Cerebellar nuclear complex (tissue), 1 donor: ENCODE measurements around the gene POLA2.
A peak's percentile ranks its signal among the peaks of the same experiment; 100 is the strongest.
"Not testable (repeated sequence)": the region's sequence is repeated elsewhere in the genome, so short reads cannot be mapped to it uniquely, and the experiment has no call there.

Experiments
- DNase-seq, 2 experiments: peaks; one replicate each; lab custom pipeline; 2025; lab: John Stamatoyannopoulos, UW

POLA2 gene

DNA sequence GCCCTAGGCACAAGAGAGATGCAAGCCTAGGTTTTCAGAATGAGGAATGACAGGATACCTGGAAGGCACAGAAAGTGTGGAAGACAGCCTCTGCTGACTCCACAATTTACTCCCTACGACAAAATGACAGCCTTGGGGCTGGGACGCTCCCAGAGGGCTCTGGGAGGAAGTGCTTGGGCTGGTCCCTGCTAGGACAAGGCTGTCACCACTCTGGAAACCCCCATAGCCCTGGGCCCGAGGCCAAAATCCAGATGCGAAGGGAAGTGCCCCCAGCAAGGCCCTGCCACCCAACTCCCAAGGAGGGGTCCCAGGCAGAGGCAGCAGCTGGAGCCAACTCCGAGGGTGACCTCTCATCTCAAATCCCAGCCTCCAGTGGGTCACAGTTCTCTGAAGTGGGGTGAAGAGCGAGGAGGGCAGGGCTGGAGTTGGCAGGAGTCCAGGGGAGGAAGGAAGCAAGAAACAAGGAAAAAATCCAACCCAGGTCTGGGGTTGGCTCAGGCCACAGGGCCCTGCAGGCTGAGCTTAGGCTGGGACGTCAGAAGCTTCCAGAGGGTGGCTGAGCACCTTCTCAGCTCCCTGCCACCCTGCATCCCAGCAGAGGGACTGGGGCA, 46.6 kb downstream of the POLA2 start:
- DNase-seq = no peak

DNA sequence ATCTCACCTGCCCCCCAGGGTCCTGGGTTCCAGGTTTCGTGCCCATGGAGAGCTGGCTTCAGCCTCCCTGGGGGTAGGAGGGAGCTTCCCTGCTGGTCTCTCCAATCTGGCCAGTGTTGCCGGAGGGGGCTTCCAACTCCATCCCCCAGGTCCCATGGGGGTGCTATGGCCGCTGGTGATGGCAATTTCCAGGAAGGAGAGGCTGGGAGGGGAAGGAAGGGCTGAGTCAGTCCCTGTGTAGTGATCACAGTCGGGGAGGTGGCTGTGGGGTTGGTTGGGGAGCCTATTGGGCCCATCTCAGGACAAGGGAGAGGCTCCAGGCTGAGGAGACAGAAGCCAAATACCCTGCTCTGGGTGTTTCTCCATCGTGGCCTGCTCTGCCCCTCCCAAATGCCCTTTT, 47.2 kb downstream of the POLA2 start:
- DNase-seq = no peak

DNA sequence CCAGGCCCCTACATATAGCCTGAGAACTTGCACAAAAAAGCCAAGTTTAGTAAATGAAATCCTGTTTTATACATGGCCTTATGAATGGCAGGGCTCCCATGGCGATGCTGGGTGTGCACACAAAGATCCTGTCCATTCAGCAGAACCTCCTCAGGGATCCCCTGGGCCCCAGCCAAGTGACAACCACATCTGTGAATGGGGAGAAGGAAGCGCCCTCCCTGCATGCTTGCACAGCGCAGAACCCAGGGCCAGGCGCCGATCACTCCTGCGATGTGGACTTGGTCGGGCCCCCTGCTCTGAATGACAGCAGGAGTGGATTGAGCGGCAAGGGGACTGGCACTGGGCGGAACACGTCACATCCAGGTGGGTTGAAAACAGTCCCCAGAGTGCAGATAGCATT, 48.5 kb downstream of the POLA2 start:
- no peak for DNase-seq

DNA sequence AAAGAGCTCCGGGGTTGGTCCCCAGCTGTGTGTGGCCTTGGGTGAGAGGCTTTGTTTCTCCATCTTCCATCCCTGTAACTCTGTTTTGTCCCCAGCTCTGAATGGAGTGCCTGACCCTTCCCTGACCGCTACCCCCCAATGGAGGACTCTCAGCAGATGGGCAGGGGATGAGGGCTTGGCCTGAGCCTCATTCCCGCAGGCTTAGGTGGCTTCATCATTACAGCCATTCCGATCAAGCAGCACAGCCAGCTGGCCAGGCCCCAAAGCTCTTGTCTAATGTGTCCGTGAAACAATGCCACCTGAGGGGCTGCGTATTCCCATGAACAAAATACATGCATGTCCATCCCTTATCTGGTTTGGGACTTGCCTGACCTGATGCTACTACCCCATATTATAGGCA, 49.0 kb downstream of the POLA2 start:
- no peak for DNase-seq

DNA sequence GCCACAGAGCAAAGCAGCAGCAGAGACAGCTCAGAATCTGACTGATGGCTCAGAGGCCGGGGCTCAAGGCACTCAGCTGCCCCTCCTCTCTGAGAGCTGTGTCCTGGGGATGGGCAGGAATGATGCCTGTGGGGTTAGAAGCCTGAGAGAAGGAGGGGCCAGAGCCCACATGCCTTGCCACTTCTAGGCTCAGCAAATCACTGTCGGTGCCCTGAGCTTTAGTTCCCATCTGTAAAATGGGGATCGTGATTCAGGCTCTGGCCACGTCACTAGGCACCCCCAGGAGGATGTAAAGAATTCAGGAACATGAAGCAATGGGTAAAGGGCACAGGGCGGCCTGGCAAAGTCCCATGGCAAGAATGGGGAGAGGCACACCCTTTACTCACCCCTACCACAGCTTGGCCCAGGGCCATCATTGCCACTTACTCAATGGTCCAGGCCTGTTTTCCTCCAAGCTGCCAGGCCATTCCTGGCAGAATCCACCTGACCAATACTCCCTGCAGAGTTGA, 49.5 kb downstream of the POLA2 start:
- no peak for DNase-seq

DNA sequence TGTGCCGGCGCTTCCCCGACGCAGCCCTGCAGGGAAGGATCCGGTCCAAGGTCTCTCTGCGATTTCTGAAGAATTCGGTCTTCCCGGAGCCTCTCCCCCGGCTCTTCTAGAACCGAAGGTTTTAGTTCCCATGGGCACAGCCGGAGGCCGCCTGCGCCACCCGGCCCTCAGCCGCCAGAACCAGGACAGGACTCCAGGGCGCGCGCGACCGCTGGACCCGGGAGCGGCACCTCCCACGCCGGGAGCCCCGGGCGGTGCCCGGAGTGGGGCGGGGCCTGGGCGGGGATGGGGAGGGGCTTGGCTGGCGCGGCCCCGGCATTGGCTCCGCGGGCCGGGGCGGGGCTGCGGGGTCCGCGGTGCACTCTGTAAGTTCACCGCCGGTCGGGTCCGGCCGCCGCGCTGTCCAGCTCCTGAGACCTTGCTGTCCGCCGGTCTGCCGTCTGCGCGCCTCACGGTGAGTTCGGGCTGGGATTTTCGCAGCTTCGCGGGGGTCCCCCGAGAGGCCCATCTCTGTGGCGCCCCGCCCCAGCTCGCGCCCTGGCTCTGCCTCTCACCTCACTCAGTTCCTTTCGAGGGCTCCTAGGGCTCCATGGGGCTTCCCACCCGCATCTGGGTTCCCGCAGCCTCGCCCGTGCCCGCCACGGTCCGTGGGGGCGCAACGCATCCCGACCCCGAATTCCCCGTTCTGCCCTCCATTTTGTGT, 52.9 kb downstream of the POLA2 start, which contains the start of gene CDC42EP2:
CDC42EP2 (plus strand) TSS at position 366 of the 703 bp plus-strand sequence. CDS start 6,033 bp downstream, outside the sequence.
- no peak for DNase-seq

DNA sequence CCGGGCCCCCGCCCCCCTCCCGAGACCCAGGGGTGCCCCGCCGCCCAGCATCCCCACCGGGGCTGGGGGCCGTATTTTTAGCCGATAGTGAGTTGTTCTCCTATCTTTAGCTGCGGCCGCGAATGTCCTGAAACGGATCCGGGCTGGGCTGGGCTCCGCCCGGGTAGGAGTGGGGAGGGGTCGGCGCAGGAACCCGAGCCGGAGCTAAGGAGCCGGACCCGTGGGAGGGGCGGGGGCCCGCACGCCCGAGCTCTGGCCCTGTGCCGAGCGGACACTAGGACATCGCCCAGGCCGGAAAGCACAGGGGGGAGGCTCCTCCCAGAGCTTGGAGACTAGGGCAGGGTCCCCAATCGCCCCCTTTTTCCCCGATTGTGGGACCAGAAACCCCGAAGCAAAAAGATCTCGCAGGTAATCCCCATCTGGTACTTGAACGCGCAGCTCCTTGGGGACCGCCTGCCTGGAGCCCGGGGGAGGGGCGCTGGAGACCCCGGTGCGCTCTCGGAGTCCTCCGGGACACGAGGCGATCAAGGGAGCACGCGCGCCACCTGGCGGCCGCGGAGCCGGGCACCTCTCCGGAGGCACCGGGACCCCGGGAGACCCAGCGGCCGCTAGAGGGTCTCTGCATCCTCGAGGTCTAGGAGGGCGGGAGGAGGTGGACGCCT, 53.6 kb downstream of the POLA2 start:
- no peak for DNase-seq

DNA sequence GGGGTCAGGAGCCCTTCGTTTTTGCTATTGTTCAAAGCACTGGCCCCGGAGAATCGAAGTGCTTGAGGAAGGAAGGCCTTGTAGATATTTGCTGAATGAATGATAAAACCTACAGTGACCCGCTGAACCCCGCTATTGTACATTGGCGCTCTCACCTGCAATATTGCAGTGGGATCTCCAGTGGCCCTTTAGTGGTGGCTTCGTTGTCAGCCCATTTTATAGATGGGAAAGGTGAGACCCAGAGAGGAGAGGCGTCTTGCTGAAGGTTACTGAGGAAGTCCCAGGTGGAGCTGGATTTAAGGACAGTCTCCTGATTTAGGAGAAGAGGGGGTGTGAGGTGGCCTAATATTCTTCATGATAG, 54.1 kb downstream of the POLA2 start:
- DNase-seq = no peak

DNA sequence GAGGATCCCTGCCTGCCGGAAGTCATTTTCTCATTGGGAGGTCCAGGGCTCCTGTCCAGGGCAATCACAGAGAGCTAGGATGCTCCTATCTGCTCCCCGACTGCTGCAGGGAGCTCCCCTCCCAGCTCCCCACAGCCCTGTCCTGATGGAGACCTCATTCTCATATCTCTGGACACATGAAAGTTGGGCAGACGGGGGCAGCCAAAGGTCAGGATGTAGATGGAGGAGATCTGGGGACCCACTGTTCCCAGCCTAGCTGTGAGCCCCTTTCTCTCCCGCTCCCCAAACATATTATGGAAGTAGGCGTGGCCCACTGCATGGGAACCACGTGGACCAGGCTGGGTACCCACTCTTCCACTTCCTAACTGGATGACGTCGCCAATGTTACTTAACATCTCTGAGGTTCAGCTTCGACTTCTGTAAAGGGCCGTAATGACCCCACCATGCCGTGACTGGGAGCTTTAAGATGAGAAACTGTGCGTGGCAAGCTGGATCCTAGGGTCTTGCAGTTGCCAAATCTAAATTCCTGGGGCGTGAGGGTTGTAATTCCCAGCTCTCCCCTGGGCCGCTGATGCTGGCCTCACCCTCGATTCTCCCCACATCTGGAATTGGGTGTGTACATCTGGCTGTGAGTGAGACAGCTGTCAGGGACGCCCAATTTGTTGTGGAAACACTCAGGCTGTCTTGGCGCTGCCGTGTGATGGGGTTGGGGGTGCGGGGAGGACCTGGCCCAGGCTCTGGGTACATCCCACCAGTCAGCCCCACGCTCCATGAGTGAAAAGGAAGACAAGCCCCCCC, 54.7 kb downstream of the POLA2 start:
- no peak for DNase-seq

DNA sequence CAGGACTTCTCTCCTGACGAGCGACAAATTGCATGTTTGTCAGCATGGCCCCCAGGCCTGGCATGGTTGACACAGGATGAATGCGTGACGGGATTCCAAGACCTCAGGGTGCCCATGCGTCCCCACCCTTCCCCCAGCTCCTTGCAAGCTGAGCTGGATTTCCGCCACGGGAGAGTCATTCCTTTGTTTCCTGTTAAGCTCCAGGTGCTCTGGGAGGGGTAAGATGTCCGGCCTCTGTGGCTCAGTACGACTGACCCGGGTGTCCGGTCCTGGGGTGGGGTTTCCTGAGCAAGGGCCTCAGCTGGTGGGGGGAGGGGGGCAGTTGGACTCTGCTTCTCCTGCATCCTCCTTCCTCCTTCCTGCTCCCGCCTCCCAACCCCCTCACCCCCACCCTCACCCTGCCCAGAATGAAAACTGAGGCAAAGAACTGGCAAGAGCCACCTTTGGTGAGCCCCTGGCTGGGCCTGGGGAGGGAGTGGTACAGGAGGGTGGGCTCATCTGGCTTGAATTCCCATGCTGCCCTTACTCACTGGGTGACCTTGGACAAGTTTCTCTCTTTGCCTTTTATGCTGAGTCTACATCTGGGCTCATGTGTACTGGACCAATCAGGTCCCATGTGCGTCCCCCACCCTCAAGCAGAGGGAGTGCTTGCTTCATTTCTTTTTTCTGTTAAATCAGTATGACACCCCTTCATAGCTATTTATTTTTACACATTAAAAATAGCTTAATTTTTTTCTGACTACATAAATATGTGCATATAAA, 55.4 kb downstream of the POLA2 start:
- no peak for DNase-seq

DNA sequence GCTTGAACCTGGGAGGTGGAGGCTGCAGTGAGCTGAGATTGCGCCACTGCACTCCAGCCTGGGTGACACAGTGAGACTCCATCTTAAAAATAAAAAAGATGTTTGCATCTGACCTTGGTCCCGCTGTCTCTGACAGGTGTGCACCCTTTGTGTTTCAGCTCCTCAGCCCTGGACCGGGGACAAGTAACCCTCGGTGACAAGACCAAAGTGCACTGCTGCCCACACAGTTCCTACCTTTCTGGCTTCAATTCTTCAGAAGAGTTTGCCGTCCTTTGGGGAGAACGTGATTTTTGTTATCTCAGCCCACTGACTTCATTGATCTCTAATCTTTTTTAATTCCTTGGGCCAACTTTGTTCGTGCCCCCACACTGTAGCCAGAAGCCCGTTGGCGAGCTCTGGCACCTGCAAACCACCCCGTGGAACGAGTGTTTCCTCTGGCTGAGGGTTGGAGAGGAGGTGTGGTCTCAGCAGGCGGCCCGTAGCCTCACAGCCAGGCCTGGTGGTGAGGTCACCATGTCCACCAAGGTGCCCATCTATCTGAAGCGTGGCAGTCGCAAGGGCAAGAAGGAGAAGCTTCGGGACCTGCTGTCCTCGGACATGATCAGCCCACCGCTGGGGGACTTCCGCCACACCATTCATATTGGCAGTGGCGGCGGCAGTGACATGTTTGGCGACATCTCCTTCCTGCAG, 58.8 kb downstream of the POLA2 start:
- DNase-seq = no peak

DNA sequence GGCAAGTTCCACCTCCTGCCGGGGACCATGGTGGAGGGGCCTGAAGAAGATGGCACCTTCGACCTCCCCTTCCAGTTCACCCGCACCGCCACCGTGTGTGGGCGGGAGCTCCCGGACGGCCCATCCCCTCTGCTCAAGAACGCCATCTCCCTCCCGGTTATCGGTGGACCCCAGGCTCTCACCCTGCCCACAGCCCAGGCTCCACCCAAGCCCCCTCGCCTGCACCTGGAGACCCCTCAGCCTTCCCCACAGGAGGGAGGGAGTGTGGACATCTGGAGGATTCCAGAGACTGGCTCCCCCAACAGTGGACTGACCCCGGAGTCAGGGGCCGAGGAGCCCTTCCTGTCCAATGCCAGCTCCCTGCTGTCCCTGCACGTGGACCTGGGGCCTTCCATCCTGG, 59.3 kb downstream of the POLA2 start:
- no peak for DNase-seq

DNA sequence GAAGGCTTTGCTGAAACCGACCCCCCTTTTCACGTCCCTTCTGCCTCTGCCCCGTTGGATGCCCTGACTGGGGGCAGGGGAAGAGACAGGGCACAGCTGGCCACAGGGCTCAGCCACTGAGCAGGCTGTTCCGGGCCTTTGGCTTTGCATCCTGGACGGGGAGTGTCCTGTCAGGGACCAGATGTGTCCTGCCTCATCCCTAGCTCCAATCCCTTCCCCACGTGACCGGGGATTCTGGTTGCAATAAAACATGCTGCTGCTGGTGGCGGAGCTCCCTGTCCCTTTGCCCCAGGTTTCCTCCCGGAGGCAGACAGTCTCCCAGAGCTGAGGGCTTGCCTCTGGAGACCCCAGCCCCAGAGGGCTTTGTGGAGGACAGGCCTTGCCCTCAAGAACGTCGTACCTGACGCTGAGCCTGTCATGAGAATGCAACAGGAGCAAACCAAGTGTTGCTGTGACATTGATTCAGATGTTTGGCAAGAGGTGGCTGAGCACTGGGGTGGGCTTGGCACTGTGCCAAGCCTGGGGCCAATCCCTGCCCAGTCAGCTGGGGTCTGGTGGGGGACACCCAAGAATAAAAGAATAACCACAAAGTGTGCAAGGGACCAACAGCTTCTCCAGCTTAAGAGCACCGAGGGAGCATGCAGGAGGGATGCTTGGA, 60.2 kb downstream of the POLA2 start:
- no peak for DNase-seq

DNA sequence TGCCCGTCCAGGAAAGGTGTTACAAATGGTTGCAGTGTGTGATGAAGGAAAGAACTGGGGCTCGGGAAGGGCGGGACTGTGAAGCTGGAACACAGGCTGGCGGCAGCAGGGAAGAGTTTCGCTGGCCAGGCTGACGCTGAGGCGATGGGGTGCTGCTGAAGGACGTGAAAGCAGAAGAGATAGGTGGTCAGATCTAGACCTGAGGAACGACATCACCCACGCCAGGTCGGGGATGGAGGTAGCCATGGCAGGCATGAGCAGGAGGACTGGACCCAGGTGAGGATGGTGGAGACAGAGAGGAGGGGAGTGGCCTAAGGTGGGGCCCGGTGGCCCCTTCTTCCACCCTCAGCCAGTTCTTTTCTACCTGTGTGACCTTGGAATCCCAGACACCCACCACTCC, 62.1 kb downstream of the POLA2 start:
- no peak for DNase-seq

DNA sequence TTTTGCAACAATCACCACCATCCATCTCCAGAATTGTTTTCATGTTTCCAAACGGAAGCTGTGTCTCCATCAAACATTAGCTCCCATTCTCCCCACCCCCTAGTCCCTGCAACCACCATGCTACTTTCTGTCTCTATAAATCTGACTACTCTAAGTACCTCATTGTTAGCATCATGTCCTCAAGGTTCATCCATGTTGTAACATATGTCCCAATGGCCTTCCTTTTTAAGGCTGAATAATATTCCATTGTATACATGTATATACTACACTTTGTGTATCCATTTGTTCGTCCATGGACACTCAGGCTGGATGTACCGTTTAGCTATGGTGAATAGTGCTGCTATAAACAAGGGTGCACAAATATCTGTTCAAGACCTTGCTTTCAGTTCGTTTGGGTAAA, 63.7 kb downstream of the POLA2 start:
- no peak for DNase-seq

DNA sequence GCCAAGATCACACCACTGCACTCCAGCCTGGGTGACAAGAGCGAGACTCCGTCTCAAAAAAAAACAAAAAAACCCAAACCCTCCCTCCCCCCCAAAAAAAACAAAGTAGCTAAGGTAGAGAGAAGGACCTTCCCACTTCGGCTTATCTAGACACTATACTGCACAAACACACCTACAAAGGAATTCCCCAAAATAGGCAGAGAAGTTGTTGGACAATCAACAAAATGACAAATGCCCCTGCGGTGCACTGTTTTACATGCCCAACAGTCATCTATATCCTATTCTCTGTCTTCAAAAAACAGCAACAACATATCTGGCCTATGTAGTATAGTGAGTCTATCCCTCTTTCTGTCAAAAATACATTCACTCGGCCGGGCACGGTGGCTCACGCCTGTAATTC, 65.3 kb downstream of the POLA2 start:
- DNase-seq = no peak

DNA sequence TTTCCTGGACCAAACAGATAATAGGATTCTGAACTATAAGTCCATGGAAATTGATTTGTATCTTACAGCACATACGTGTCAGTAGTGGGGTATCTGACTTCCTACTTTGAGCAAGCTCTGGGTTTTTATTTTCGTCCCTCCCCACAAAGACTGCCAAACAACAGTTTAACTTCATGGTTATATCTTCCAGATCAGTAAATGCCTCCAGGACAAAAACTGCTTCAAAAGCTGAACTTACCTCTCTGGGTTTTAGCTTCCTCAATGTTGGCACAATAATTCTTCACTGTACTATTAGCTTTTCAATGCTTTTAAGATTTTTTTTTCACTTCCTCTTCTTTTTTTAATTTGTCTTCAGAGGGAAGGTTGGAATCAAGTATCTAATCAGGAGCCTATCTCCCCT, 67.7 kb downstream of the POLA2 start:
- no peak for DNase-seq

DNA sequence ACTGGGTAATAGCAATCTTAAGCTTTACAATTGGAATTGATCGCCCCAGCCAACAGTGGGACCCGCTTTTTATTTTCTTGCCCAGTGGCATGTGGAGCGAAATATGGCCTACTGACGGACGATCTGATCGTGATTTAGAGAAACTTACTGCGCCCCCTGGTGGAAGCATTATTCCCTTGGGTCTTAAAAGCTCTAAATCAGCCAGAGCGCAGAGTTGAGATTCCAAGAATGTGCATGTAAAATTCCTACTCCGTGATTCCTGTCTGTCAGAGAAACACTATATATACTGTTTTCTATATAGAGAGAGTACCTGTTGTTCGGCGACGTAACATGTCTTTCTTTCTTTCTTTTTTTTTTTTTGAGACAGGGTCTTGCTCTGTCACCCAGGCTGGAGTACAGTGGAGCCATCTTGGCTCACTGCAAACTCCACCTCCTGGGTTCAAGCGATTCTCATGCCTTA, 68.2 kb downstream of the POLA2 start:
- peak in 1 of 2 experiments; percentile 44 for DNase-seq

DNA sequence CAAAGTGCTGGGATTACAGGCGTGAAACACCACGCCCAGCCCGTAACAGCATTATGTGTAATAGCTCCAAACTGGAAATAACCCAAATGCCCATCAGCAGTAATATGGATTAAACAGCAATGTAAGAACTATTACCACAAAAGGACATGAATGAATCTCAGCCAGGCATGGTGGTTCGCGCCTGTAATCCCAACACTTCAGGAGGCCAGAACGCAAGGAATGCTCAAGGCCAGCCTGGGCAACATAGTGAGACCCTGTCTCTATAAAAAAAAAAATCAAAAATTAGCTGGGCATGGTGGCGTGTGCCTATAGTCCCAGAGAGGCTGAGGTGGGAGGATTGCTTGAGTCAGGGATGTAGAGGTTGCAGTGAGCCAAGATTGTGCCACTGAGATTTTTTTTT, 68.8 kb downstream of the POLA2 start:
- DNase-seq = no peak

DNA sequence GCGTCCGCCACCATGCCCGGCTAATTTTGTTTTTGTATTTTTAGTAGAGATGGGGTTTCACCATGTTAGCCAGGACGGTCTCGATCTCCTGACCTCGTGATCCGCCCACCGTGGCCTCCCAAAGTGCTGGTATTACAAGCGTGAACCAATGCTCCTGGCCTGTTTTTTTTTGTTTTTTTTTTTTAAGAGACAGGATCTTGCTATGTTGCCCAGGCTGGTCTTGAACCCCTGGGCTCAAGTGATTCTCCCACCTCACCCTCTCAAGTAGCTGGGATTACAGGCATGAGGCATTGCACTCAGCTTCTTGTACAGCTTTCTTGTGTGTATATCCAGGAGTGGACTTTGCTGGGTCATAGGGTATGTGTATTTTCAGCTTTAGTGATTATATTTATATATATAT, 70.8 kb downstream of the POLA2 start:
- DNase-seq = not testable (repeated sequence)
